ENCODE data around the gene TMEM109. TPM values are rescaled to one million over a fixed set of nuclear protein-coding genes. Genes with fewer than 3 reads are reported as not detected.
A peak's percentile ranks its signal among the peaks of the same experiment; 100 is the strongest.

Gene TMEM109, protein sequence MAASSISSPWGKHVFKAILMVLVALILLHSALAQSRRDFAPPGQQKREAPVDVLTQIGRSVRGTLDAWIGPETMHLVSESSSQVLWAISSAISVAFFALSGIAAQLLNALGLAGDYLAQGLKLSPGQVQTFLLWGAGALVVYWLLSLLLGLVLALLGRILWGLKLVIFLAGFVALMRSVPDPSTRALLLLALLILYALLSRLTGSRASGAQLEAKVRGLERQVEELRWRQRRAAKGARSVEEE
- 100 to 1,000 TPM in 1 of 4 donors, 10 to 100 TPM in 3; 76.1 to 111 (median 91.6) TPM for polyA plus RNA-seq (ENCODE audit: insufficient read length in 4 of 4)

DNA sequence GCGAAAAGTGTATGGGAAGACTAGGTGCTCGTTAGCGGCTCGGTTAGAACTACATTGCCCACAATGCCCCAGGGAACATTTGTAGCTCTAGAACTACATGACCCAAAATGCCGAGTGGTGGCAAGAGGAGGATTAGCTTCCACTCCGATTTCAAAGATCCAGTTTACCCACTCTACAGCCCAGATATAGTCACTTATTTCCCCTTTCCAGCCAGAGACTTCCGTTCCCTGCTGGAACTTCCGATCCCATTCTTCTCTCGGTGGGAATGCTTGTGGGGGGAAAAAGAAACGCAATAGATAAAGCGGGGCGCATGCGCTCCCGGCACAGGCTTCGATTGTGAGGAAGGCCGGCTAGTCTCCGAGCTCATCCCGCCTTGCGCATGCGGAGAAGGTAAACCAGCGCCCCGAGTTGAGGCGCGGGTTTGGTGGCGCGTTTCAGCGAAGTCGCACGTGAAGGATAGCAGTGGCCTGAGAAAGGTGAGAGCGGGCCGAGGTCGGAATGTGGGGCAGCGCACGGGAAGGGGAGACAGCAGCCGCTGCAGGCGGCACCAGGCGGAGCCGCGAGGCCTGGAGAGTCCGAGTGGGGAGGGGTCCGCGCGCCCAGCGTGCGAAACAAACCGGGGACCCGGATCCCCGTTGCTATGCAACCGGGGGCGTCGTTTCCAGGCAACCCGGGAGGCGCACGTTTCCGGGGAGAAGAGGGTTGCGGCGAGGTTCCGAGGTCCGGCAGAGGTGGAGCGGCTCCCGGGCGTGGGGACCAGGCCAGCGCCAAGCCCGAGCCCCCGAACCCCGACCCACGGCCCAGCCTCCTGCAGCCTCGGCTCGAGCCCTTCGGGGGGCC, at the start of gene TMEM109:
TSS of gene TMEM109 (plus strand) at position 366 of the 840 bp plus-strand sequence. CDS start 5,536 bp downstream, outside the sequence.
- peak; percentile 81 to 96 (median 84) for DNase-seq (ENCODE audit: low read depth in 4 of 4, low spot score in 2 of 4)

DNA sequence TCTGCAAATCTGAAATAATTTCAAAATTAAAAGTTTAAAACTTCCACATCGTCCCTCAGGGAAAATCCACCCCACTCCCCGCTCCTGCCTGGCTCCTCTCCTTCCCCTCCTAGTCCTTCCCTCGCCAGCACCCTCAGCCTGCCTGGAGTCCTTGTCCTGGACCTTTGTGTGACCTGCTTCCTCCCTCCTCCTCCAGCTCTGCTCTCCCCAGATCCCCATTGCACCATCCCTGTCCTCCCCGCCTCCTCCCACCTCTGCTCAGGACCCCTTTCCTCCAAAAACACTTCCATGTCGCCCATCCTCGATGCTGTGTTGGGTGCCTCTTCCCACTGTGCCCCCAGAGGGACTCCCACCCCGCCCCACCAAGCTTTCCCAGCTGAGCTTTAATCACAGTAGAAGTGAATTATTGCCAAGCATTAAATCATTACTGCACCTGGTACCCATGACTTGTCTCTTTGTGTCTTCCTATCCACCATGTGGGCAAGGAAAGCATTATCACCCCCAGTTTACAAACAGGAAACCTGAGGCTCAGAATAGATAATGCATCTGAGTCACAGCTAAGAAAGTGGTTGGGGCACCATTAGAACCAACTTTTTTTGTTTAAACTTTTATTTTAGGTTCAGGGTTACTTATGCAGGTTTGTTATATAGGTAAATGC, 49.0 kb upstream of the TMEM109 start:
- no peak for DNase-seq (ENCODE audit: low read depth in 4 of 4, low spot score in 2 of 4)

DNA sequence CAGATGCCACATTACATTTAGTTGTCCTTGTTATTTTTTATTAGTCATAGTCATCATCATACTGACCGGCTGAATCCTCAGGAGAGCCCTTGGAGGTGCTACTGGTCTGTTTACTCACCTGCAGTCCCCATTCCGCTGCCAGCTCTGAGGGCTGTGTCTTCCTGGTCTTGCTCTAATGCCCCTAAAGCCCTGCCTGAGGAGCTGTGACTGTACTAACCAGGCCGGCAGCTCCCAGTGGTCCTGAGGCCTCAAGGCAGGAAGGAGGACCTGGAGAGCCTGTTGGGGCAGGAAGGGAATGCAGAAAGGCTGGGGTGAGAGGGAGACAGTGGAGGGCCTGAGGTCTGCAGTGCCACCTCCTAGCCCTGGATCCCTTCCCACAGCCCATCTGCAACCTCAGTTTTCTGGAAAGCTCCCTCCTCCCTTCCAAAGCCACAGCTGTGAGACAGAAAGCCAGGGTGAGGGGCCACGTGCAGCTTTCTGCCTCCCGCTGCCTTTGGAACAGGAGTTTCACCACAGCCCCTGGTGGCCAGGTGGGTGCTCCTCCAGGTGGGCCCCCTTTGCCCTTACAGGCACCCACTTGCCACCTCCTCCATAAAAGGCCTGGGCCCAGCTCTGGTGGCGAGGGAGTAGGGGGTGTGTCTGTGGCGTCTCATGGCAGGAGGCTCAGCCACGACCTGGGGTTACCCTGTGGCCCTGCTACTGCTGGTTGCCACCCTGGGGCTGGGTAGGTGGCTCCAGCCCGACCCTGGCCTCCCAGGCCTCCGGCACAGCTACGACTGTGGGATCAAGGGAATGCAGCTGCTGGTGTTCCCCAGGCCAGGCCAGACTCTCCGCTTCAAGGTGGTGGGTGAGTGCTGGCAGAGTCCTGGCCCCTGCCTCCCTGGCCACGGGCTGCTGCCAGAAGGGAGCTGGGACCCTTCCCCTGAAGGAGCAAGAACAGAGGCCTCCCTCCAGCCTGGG, 46.8 kb upstream of the TMEM109 start, which contains the start of gene ZP1:
TSS of gene ZP1 (plus strand) at position 632 of the 960 bp plus-strand sequence. CDS start at position 652, 20 bp downstream.
- no peak for DNase-seq (ENCODE audit: low read depth in 4 of 4, low spot score in 2 of 4)

DNA sequence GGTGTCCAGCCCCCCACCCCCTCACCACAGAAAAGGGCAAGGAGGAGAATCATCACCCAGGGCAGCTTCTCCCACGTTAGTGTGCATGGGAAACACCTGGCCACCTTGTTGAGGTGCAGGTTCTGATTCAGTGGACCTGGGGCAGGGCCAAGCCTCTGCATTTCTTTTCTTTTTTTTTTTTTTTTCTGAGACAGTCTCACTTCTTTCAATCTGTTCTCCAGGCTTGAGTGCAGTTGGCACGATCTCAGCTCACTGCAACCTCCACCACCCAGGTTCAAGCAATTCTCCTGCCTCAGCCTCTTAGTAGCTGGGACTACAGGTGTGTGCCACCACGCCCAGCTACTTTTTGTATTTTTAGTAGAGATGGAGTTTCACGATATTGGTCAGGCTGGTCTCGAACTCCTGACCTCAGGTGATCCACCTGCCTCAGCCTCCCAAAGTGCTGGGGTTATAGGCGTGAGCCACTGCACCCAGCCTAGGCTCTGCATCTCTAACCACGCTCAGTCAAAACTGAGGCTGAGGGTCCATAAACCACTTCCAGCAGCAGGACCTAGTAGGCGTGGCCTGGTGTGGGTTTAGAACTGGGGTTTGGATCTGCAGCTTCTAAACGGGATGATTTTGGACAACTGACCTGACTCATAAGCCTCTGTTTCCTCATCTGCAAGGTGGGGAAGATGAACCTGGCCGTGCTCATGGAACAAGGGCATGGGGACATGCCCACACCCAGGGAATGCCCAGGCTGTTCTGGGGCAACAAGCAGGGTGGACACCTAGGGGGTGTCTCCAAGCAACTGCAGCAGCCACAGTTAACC, 45.9 kb upstream of the TMEM109 start:
- no peak for DNase-seq (ENCODE audit: low read depth in 4 of 4, low spot score in 2 of 4)

DNA sequence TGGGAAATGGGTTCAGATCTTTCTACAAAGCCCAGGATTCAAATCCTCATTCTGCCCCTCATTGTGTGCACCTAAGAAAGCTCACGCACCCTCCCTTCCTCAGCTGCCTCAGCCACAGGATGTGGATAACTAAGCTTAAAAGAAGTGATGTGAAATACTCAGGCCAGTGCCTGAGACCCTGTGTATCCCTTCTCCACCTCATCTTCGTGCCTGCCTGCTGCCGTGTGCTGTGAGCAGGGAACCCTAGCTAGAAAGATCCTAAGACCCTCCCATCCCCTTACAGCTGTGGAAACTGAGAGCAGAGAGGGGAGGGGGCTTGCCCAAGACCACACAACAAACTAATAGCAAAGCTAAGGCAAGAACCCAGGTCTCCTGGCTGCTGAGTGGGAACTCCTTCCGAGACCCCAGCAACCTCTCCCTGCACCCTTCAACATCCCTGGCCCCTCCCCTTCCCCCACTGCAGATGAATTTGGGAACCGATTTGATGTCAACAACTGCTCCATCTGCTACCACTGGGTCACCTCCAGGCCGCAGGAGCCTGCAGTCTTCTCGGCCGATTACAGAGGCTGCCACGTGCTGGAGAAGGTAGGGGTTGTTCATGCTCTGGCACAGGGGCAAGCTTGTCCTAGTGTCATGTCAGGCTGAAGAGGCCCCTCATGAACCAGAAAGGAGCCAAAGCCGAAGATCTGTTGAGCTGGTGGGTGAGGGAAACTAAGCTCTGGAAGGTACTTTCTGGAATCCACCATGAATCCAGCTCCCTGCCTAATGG, 45.1 kb upstream of the TMEM109 start:
- DNase-seq (ENCODE audit: low read depth in 4 of 4, low spot score in 2 of 4) = no peak

DNA sequence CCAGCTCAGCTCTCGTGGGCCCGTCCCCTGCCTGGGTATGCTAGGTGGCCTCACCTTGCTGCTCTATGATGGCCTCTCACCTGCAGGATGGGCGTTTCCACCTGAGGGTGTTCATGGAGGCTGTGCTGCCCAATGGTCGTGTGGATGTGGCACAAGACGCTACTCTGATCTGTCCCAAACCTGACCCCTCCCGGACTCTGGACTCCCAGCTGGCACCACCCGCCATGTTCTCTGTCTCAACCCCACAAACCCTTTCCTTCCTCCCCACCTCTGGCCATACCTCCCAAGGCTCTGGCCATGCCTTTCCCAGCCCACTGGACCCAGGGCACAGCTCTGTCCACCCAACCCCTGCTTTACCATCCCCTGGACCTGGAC, 44.5 kb upstream of the TMEM109 start:
- DNase-seq (ENCODE audit: low read depth in 4 of 4, low spot score in 2 of 4) = no peak

DNA sequence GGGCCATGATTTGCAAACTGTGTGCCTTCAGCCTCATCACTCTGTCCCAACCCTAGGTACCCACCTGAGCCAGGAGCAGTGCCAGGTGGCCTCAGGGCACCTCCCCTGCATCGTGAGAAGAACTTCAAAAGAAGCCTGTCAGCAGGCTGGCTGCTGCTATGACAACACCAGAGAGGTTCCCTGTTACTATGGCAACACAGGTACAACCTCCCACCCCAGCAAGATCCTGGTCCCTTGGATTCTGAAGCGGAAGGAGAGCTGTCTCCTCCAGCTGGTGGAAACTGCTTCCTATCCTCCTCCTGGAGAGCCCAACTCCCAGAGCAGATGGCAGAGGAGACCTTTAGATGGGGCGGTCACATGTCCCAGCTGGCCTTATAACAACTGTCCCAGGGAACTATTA, 43.7 kb upstream of the TMEM109 start:
- no peak for DNase-seq (ENCODE audit: low read depth in 4 of 4, low spot score in 2 of 4)

DNA sequence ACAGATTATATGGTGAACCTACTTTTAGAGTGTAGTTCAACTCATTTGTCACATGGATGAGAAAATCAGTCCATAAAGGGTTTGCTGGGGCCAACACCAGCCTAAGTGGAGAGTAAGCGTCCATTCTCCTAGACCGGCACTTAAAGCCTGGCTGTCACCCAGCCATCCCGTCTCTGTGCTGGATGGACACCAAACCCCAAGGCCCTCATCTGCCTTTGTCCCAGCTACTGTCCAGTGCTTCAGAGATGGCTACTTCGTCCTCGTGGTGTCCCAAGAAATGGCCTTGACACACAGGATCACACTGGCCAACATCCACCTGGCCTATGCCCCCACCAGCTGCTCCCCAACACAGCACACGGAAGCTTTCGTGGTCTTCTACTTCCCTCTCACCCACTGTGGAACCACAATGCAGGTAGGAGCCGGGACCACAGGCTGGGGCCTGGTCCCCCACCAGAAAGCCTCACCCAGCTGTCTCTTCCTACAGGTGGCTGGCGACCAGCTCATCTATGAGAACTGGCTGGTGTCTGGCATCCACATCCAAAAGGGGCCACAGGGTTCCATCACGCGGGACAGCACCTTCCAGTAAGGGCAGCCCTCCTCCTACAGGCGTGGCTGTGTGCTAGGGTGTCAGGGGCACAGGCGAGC, 43.1 kb upstream of the TMEM109 start:
- DNase-seq (ENCODE audit: low read depth in 4 of 4, low spot score in 2 of 4) = no peak

DNA sequence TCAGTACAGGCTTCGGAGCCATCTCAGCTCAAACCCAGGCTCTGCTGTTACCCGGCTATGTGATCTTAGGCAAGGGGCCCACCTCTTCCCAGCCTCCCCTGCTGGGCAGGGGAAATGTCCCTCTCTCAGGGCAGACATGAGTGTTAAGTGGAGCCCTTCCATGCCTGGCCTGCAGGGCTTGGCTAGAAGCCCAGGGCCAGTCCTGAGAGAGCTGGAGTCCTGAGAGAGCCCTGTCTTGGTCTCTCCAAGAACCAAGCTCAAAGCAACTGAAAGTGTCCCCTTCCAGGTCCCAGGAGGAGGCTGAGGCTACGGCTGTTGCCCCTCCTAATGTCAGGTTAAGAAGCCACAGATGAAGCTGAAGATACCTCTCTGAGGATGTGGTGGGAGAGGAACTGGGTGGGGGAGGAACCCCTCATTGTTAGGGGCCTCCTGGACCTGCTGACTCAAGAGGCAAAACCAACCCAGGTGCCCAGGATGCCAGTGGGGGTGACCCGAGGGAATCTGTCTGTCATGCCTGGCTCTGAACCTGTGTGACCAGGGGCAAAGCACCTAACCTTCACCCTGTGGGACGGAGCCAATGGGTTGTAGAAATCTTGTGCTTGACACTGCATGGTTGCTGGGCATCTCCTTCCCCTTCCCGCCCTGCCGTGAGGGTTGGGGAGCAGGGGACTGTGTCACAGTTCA, 42.4 kb upstream of the TMEM109 start:
- DNase-seq (ENCODE audit: low read depth in 4 of 4, low spot score in 2 of 4) = no peak

DNA sequence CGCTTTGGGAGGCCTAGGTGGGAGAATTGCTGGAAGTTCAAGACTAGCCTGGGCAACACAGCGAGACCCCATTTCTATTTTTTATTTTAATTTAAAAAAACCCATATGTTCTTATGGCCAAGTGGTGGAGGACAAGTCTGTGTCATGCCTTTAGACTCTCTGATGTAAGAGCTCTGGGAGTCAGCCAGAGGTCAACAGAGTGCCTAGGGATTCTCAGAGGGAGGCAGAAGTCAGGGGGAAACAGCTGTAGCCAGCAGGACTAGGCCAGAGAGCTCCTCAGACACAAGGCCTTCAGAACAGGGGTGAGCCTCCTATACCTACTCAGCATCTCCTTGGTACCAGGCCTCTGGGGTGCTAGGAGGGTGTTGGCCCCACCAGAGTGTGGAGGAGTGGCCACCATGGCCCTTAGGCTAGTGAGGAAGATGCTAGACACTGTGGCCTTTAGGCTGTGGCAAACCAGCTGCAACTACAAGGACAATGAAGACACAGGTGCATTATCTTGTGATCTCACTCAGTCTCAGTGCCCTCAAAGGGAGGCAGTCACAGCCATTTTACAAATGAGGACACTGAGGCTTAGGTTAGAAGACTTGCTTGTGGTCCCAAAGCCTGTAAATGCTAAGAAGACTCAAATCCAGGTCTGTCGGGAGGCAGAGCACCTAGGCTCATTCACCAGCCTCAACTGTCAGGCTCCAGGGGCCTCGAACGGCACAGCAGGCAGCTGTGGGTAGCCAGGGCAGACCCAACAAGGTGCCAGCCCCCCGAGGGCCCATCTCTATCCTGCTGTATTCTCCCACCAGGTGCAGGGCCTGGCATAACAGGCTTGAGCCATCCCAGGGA, 41.6 kb upstream of the TMEM109 start:
- no peak for DNase-seq (ENCODE audit: low read depth in 4 of 4, low spot score in 2 of 4)

DNA sequence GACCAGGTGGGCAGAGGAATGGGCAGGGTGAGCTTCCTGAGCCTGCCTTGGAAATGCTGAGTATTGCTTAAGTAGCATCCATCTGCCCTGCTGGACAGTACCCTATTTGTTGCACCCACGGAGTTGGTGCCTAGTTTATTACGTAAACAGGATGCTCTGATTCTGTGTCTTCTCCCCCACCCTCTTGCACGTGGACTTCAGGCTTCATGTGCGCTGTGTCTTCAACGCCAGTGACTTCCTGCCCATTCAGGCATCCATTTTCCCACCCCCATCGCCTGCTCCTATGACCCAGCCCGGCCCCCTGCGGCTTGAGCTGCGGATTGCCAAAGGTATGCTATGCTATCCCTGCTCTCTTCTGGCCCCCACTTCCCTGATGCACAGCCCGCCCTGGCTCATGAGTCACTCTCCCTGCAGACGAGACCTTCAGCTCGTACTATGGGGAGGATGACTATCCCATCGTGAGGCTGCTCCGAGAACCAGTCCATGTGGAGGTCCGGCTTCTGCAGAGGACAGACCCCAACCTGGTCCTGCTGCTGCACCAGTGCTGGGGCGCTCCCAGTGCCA, 40.9 kb upstream of the TMEM109 start:
- no peak for DNase-seq (ENCODE audit: low read depth in 4 of 4, low spot score in 2 of 4)

DNA sequence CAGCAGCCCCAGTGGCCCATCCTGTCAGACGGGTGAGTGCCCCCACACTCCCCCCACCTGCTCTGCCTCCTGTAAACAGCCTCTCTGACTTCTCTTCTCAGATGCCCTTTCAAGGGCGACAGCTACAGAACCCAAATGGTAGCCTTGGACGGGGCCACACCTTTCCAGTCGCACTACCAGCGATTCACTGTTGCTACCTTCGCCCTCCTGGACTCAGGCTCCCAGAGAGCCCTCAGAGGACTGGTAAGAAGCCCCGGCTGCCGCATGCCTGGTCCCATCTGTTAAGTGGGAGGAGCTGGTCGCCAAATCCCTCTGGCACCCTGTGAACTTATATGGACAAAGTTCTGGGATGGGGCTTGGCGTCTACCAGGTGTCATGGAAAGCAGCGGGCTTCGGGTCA, 40.4 kb upstream of the TMEM109 start:
- no peak for DNase-seq (ENCODE audit: low read depth in 4 of 4, low spot score in 2 of 4)

DNA sequence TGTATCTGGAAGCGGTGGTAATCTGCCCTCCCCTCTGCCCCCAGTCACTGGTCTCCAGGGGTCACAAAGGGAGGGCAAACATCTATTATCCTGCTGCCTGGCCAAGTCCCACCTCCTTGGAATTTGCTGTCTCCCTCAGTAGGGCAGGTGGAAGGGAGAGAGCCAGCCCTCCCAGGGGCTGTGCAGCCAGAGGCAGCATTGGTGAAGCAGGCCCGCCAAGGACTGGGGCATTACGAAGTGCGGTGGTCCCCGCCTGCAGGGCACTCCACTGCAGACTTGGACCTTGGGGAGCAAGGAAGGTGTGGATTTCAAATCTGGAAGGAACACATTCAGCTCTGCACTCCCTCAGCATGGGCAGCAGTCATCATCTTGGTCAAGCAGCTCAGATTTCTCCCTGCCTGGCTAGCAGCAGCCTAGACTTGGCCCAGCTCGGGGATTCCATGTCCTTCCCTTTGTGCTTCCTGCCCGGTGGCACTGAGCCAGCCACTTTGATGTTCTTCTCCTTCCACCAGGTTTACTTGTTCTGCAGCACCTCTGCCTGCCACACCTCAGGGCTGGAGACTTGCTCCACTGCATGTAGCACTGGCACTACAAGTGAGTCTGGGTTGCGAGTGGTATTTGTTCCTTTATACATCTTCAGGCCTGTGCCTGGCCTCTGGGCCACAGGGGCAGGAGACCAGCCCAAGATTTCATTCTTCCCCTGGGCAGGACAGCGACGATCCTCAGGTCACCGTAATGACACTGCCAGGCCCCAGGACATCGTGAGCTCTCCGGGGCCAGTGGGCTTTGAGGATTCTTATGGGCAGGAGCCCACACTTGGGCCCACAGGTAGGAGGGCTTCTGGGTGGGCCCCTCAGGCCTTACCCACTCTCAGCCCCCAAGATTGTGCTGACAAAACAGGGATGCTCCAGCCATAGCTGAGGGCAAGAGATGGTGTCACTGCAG, 39.3 kb upstream of the TMEM109 start:
- DNase-seq (ENCODE audit: low read depth in 4 of 4, low spot score in 2 of 4) = no peak

DNA sequence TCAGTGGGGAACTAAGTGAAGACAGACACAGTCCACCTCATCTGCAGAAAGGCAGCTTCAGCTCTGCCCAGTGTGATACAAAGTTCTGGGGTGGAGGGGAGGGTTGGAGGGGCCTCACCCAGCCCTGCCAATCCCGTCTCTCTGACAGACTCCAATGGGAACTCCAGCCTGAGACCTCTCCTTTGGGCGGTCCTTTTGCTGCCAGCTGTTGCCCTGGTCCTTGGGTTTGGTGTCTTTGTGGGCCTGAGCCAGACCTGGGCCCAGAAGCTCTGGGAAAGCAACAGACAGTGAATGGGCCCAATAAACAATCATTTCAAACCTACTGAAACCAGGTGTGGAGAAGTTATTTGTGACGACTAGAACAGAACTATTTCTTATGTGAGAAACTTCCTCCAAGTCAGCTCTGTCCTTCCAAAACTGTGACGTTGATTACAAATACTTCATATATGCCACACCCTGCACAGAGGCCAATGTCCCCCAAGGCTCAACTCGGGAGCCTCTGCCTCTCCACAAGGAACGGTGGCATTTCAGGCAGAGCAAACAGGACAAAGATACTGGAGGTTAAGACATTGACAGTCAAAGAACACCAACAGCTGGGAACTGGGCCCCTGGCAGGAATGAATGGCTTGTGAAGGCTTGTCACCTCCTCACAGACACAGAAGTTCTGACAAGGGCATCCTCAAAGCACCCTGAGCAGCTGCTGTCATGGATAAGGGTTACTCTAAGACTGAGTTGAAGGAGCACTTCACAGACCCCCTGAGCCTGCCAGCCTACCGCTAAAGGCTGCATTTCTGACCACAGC, 38.4 kb upstream of the TMEM109 start:
- DNase-seq (ENCODE audit: low read depth in 4 of 4, low spot score in 2 of 4) = no peak

DNA sequence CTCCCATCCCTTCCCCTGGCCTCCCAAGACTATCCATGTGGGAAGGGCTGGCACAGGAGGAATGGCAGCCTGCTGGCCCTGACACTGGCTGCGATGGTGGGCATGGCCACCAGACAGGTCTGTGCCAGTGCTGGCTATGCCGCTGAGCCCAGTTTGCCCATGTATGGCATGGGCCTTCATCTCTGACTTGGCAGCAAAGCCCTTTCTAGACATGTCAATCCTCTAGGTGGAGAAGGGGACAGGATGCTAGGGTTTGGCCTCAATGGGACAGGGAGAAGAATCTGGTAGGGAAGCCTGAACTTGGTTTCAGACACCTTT, 37.8 kb upstream of the TMEM109 start:
- no peak for DNase-seq (ENCODE audit: low read depth in 4 of 4, low spot score in 2 of 4)

Data from left renal cortex interstitium (tissue), 4 donors.